ENCODE results near the gene GOSR2.

GRCh38 chr17:46876926-46877325 is 46.0 kb upstream of the GOSR2 start:
- TF ChIP-seq CTCF (conservative IDR thresholded peaks at IDR 0.05 in 1 of 2, IDR thresholded peaks at IDR 0.05 in 1 of 2; ENCODE audit: extremely low read depth in 1 of 2, insufficient read depth in 1 of 2, low read depth in 1 of 2, low read length in 2 of 2) (no peak), EZH2 (IDR thresholded peaks at IDR 0.05; ENCODE audit: borderline replicate concordance, low read length) (no peak)

All from mammary epithelial cell (primary cell).